HUES64 (cell line): ENCODE data around the gene OR13C3. TPM values are rescaled to one million over a fixed set of nuclear protein-coding genes. Genes with fewer than 3 reads are reported as not detected.

ENCODE experiments used
- H3K27ac ChIP-seq: 2 replicates; pipeline ENCODE4 v1.7.0; 2013; ENCODE audit warnings: low read depth, low read length, inconsistent platforms
- H3K27me3 ChIP-seq: 2 replicates; pipeline ENCODE4 v1.6.1; 2013; ENCODE audit warnings: mild to moderate bottlenecking, low read length; ENCODE audit not compliant: insufficient read depth
- H3K36me3 ChIP-seq: 2 replicates; pipeline ENCODE4 v1.6.1; 2013; ENCODE audit warnings: mild to moderate bottlenecking, low read length; ENCODE audit not compliant: insufficient read depth
- H3K4me1 ChIP-seq: 2 replicates; pipeline ENCODE4 v1.6.1; 2013; ENCODE audit warnings: mild to moderate bottlenecking, low read length, moderate library complexity; ENCODE audit not compliant: insufficient read depth
- H3K4me3 ChIP-seq: 2 replicates; pipeline ENCODE4 v1.5.1; 2013; ENCODE audit warnings: mild to moderate bottlenecking, low read length, moderate library complexity
- H3K9ac ChIP-seq: 2 replicates; pipeline ENCODE4 v1.6.1; 2013; ENCODE audit warnings: mild to moderate bottlenecking, low read depth, low read length
- H3K9me3 ChIP-seq: 2 replicates; pipeline ENCODE4 v1.6.1; 2013; ENCODE audit warnings: low read depth, low read length; ENCODE audit not compliant: insufficient read depth
- WGBS: fragments of 150-250, 120-280 bp; methylation state at CpG from one replicate; pipeline ENCODE4 v1.1.7; 2013; ENCODE audit warnings: missing lambda C conversion rate; 5-methylcytosine and 5-hydroxymethylcytosine counted together
- polyA plus RNA-seq, 2 experiments: library from polyadenylated mRNA; stranded (reverse); fragments of 50-300 nt; gene quantifications; one replicate each; pipeline ENCODE4 v1.2.3, GENCODE V29; 2013

The OR13C3 gene
- not detected for polyA plus RNA-seq (2013, experiment 1 of 2)
- not detected for polyA plus RNA-seq (2013, experiment 2 of 2)

GRCh38 chr9:104536756-104537155 lies at the start of gene OR13C3:
TSS of gene OR13C3 (minus strand) at chr9:104536856. CDS start at chr9:104536723, 133 bp downstream.
- Histone ChIP-seq H3K36me3 (no peaks in the 10 kb centered on the region), H3K27ac (no peak within 1 kb of the TSS), H3K4me1 (no peaks in the 10 kb centered on the region), H3K4me3 (no peak within 1 kb of the TSS), H3K27me3 (no peaks in the 10 kb centered on the region), H3K9ac (no peak within 1 kb of the TSS), H3K9me3 (no peaks in the 10 kb centered on the region)
- 94% methylated on average over 5 of the region's 5 CpGs for WGBS

DNA sequence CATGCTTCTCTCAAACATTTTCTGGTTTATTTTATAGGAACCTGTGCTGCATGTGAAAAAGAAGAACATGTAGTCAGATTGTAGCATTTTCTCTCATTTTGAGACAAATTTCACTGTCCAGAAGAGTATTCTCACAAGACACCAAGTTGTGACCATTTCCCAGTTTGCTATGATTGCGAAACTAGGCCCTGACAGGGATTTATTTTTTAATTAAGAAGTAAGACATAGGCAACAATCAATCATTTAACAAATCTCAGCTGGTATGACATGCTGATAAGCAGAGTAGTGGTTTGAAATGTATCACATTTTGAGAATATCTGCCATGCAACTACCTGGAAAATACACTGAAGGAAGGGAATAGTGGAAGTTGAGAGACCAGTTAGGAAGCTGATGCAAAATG lies 43.9 kb upstream of the OR13C3 start:
- Histone ChIP-seq H3K9me3 (no peaks in the 10 kb centered on the region), H3K27ac (no peak overlapping the region), H3K36me3 (no peaks in the 10 kb centered on the region), H3K27me3 (no peaks in the 10 kb centered on the region), H3K9ac (no peak overlapping the region), H3K4me1 (no peaks in the 10 kb centered on the region), H3K4me3 (no peak overlapping the region)
- no CpG with 5 or more reads among the region's 1 CpG for WGBS

GRCh38 chr9:104577263-104577662 lies 40.6 kb upstream of the OR13C3 start:
- Histone ChIP-seq H3K4me3 (no peak overlapping the region), H3K27ac (no peak overlapping the region), H3K27me3 (no peaks in the 10 kb centered on the region), H3K4me1 (no peaks in the 10 kb centered on the region), H3K9ac (no peak overlapping the region), H3K36me3 (no peaks in the 10 kb centered on the region), H3K9me3 (no peaks in the 10 kb centered on the region)
- 89% methylated on average over 5 of the region's 5 CpGs for WGBS

DNA sequence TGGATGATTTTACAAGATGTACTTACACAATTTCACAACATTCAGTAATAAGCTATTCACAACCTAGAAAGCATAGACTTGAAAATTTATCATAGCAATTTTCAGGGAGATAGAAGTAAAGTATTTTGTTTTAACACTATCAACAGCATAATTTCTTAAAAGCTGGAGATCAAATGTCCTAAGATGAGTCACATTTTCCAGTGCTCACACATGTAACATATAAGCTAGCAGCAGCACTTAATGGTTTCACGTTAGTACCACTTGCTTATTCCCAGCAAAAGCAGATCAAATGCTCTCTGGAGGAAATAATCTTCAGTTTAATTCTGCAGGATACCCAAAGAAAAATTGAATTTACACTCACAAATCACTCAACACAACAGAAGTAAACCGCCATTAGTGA lies 38.8 kb upstream of the OR13C3 start:
- Histone ChIP-seq H3K9me3 (peaks cover 6% of the 10 kb centered on the region; the same call in 1 of the 2 replicates), H3K4me1 (no peaks in the 10 kb centered on the region), H3K4me3 (no peak overlapping the region), H3K9ac (no peak overlapping the region), H3K36me3 (no peaks in the 10 kb centered on the region), H3K27ac (no peak overlapping the region), H3K27me3 (no peaks in the 10 kb centered on the region)
- 77% methylated on average over 2 of the region's 2 CpGs for WGBS

DNA sequence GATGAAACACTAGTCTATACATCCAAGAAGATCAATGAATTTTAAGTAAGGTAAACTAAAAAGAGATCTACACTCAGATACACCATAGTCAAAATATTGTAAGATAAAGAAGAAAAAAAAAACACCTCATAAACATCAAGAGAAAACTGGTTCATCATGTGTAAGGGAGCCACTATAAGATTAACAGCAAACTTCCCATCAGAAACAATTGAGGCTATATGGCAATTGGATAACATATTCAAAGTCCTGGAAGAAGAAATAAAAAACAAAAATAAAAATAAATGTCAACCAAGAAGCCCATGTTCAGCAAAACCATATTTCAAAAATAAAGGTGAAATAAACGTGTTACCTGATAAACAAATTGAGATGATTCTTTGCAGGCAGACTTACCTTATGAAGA lies 36.0 kb upstream of the OR13C3 start:
- H3K36me3 ChIP-seq: no peaks in the 10 kb centered on the region
- H3K9ac ChIP-seq: no peak overlapping the region
- H3K27me3 ChIP-seq: no peaks in the 10 kb centered on the region
- no peak overlapping the region for H3K4me3 ChIP-seq
- no peaks in the 10 kb centered on the region for H3K4me1 ChIP-seq
- no CpG with 5 or more reads among the region's 1 CpG for WGBS
- H3K9me3 ChIP-seq: peaks cover 6% of the 10 kb centered on the region; the same call in 1 of the 2 replicates
- H3K27ac ChIP-seq: no peak overlapping the region

DNA sequence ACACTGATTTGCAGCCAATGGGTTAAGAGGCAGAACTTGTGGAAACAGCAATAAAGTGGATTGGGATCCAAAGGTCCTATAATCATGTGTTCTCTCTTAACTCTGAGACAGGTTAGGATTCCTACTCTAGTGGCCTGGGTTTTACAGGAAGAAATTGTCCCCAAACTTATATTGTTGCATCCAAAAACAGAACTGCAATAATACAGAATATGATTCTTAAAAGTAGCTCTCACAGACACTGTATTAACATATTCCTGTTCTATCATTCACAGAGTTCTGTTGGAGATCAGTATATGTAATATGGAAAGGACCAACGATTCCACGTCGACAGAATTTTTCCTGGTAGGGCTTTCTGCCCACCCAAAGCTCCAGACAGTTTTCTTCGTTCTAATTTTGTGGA lies 32.2 kb upstream of the OR13C3 start, which contains the start of gene OR13C8:
Gene OR13C8, plus strand, starts transcription at position 301 of the 400 bp plus-strand sequence. Its CDS starts 0 bp downstream, at position 301.
- no peak within 1 kb of the TSS for H3K9ac ChIP-seq
- no peaks in the 10 kb centered on the region for H3K36me3 ChIP-seq
- no peaks in the 10 kb centered on the region for H3K27me3 ChIP-seq
- no peaks in the 10 kb centered on the region for H3K4me1 ChIP-seq
- no peak within 1 kb of the TSS for H3K27ac ChIP-seq
- peaks cover 6% of the 10 kb centered on the region; the same call in 1 of the 2 replicates for H3K9me3 ChIP-seq
- WGBS: 94% methylated on average over 4 of the region's 4 CpGs
- H3K4me3 ChIP-seq: no peak within 1 kb of the TSS

GRCh38 chr9:104564358-104564757 lies 27.7 kb upstream of the OR13C3 start:
- no peak overlapping the region for H3K9ac ChIP-seq
- no peaks in the 10 kb centered on the region for H3K36me3 ChIP-seq
- H3K27ac ChIP-seq: no peak overlapping the region
- WGBS: 66% methylated on average over 1 of the region's 1 CpG
- no peaks in the 10 kb centered on the region for H3K27me3 ChIP-seq
- H3K9me3 ChIP-seq: no peaks in the 10 kb centered on the region
- no peak overlapping the region for H3K4me3 ChIP-seq
- no peaks in the 10 kb centered on the region for H3K4me1 ChIP-seq

DNA sequence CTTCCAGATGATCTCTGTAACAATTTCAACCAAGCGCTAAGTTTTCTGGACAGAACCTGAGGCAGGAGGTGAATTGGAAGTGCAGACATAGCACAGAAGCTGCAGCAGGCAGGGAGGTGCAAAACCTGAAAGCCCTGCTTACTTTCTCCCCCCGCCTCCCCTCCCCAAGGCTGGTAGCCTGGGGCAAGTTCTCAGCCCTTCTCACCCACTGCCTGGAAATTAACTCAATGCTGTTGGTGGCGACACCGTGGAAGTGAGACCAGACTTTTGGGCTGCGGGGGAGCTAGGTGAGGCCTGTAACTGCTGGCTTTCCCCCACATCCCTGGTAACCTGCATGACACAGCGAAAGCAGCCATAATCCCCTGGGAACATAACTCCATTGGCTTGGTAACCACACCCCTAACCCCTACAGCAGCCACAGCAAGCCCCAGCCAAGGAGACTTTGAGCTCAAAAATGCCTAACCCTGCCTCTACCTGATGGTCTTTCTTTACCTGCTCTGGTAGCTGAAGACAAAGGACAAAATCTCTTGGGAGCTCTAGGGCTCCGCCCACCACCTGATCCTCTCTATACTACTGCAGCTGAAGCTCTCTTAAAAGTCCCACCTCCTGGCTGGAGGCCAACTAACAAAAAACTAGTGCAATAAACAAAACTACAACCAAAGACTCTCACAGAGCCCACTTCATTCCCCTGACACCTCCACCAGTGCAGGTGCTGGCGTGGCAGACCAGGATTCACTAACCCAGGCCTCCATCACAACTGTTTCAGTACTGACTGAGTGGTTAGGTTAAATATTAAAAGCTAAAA lies 20.4 kb upstream of the OR13C3 start:
- 84% methylated on average over 8 of the region's 8 CpGs for WGBS
- Histone ChIP-seq H3K9ac (no peak overlapping the region), H3K27ac (no peak overlapping the region), H3K9me3 (no peaks in the 10 kb centered on the region), H3K4me3 (no peak overlapping the region), H3K36me3 (no peaks in the 10 kb centered on the region), H3K27me3 (no peaks in the 10 kb centered on the region), H3K4me1 (no peaks in the 10 kb centered on the region)

GRCh38 chr9:104555521-104555920 lies 18.9 kb upstream of the OR13C3 start:
- Histone ChIP-seq H3K9ac (no peak overlapping the region), H3K27me3 (no peaks in the 10 kb centered on the region), H3K4me1 (no peaks in the 10 kb centered on the region), H3K9me3 (no peaks in the 10 kb centered on the region), H3K36me3 (no peaks in the 10 kb centered on the region), H3K27ac (no peak overlapping the region), H3K4me3 (no peak overlapping the region)
- whole genome bisulfite sequencing: no CpG with 5 or more reads among the region's 1 CpG

DNA sequence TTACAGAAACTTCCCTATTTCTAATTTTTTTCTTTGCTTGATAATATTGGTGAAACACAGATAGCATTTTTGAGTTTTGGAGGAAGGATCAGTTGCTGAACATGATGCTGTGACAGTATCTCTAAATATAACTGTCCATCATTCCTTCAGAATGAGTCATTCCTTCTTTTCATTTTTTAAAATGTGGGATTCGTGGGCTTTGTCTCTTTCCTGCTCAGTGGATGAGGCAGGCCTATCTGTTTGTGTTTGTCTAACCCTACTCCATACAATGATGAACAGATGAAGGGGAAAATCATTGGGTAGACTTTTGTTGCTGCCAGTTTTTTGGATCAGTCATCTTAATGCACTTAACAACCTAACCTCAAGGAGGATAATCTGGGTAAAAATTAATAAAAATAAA lies 16.6 kb upstream of the OR13C3 start:
- H3K4me3 ChIP-seq: no peak overlapping the region
- no peaks in the 10 kb centered on the region for H3K36me3 ChIP-seq
- no peaks in the 10 kb centered on the region for H3K27me3 ChIP-seq
- H3K9ac ChIP-seq: no peak overlapping the region
- WGBS: no CpG with 5 or more reads among the region's 1 CpG
- no peaks in the 10 kb centered on the region for H3K4me1 ChIP-seq
- H3K9me3 ChIP-seq: no peaks in the 10 kb centered on the region
- H3K27ac ChIP-seq: no peak overlapping the region

- WGBS: 92% methylated on average over 4 of the region's 4 CpGs
- Histone ChIP-seq H3K9ac (no peak overlapping the region), H3K4me3 (no peak overlapping the region), H3K27me3 (no peaks in the 10 kb centered on the region), H3K36me3 (no peaks in the 10 kb centered on the region), H3K27ac (no peak overlapping the region), H3K4me1 (no peaks in the 10 kb centered on the region), H3K9me3 (no peaks in the 10 kb centered on the region)
Observed at GRCh38 chr9:104544644-104545043, 8.0 kb upstream of the OR13C3 start.
